Measurements from ENCODE around the gene PTMS. TPM values are rescaled to one million over a fixed set of nuclear protein-coding genes. Genes with fewer than 3 reads are reported as not detected.

The PTMS gene
- total and polyA plus RNA-seq, 9 of the 15 experiments (the other 6 are each of a cell fraction or from before 2014, with no cell fraction given) = 5.1 to 287 (median 78.5) TPM

GRCh38 chr12:6723607-6724408 lies 42.4 kb upstream of the PTMS start, which contains the start of gene COPS7A (continued):
- TF ChIP-seq, protein P1, sequence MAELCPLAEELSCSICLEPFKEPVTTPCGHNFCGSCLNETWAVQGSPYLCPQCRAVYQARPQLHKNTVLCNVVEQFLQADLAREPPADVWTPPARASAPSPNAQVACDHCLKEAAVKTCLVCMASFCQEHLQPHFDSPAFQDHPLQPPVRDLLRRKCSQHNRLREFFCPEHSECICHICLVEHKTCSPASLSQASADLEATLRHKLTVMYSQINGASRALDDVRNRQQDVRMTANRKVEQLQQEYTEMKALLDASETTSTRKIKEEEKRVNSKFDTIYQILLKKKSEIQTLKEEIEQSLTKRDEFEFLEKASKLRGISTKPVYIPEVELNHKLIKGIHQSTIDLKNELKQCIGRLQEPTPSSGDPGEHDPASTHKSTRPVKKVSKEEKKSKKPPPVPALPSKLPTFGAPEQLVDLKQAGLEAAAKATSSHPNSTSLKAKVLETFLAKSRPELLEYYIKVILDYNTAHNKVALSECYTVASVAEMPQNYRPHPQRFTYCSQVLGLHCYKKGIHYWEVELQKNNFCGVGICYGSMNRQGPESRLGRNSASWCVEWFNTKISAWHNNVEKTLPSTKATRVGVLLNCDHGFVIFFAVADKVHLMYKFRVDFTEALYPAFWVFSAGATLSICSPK (IDR thresholded peaks at IDR 0.05; ENCODE audit: borderline replicate concordance) = peak; percentile 79; the same call in 1 of the 2 replicates
- TF ChIP-seq COPS2 (conservative IDR thresholded peaks at IDR 0.05) = no peak
- TF ChIP-seq CXXC5 (CRISPR knock-in tag; IDR thresholded peaks at IDR 0.05) = peak; percentile 93
- peak; percentile 85 for TF ChIP-seq RNF2 (IDR thresholded peaks at IDR 0.05)
- peak; percentile 68 for TF ChIP-seq SUPT5H (IDR thresholded peaks at IDR 0.05)
- TF ChIP-seq, protein P2, sequence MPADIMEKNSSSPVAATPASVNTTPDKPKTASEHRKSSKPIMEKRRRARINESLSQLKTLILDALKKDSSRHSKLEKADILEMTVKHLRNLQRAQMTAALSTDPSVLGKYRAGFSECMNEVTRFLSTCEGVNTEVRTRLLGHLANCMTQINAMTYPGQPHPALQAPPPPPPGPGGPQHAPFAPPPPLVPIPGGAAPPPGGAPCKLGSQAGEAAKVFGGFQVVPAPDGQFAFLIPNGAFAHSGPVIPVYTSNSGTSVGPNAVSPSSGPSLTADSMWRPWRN (IDR thresholded peaks at IDR 0.05; ENCODE audit: low read depth) = peak; percentile 40; the same call in 1 of the 2 replicates
- TF ChIP-seq GMEB1 (CRISPR knock-in tag; IDR thresholded peaks at IDR 0.05) = peak; percentile 80
- no peak for TF ChIP-seq GTF2A2 (tag; IDR thresholded peaks at IDR 0.05)
- TF ChIP-seq PCBP1 (IDR thresholded peaks at IDR 0.05; ENCODE audit: low read depth, low read length, poor library complexity, severe bottlenecking) = no peak
- TF ChIP-seq RBM14 (IDR thresholded peaks at IDR 0.05; ENCODE audit: borderline replicate concordance, insufficient read depth, low read depth, low read length) = no peak
- no peak for TF ChIP-seq ZNF12 (CRISPR knock-in tag; IDR thresholded peaks at IDR 0.05)
- TF ChIP-seq E2F5 (CRISPR knock-in tag; IDR thresholded peaks at IDR 0.05) = 0 out of 2 replicates have a peak, but pooled peaks have one; percentile 59
- no peak for TF ChIP-seq ZNF707 (CRISPR knock-in tag; conservative IDR thresholded peaks at IDR 0.05)
- TF ChIP-seq CBFA2T2 (conservative IDR thresholded peaks at IDR 0.05) = peak; percentile 86
- TF ChIP-seq PKNOX1 (IDR thresholded peaks at IDR 0.05) = peak; percentile 98
- no peak for TF ChIP-seq ZNF57 (CRISPR knock-in tag; IDR thresholded peaks at IDR 0.05)
- TF ChIP-seq ZNF551 (CRISPR knock-in tag; IDR thresholded peaks at IDR 0.05) = no peak
- TF ChIP-seq NR2C2 (CRISPR knock-in tag; IDR thresholded peaks at IDR 0.05) = peak; percentile 44; the same call in 1 of the 2 replicates
- TF ChIP-seq NR2C2 (tag; IDR thresholded peaks at IDR 0.05) = peak; percentile 91
- no peak for TF ChIP-seq NFE2L1 (tag; IDR thresholded peaks at IDR 0.05; ENCODE audit: borderline replicate concordance, low read depth)
- no peak for TF ChIP-seq ZC3H11A (IDR thresholded peaks at IDR 0.05; ENCODE audit: low read depth, low read length)
- no peak for TF ChIP-seq ZNF766 (CRISPR knock-in tag; conservative IDR thresholded peaks at IDR 0.05)

All from K562 (cell line).